Subcutaneous abdominal adipose tissue (tissue), 5 donors: Measurements from ENCODE around the gene HS6ST1.
"Not testable (repeated sequence)": the region's sequence is repeated elsewhere in the genome, so short reads cannot be mapped to it uniquely, and the experiment has no call there.

ENCODE experiments used
- H3K27ac ChIP-seq: one replicate; pipeline ENCODE4 v1.7.0; 2013; ENCODE audit warnings: low read depth, mild to moderate bottlenecking, inconsistent platforms, low read length, moderate library complexity
- H3K27me3 ChIP-seq, 5 donors: one replicate each; pipeline ENCODE4 v1.7.0; 2013; ENCODE audit warnings: low read length in 5 of 5, inconsistent platforms in 1 of 5; ENCODE audit not compliant: control insufficient read depth in 5 of 5, insufficient read depth in 4 of 5
- H3K36me3 ChIP-seq, 5 donors: one replicate each; pipeline ENCODE4 v1.7.0; 2013; ENCODE audit warnings: low read length in 5 of 5; ENCODE audit not compliant: control insufficient read depth in 5 of 5, insufficient read depth in 5 of 5
- H3K4me1 ChIP-seq, 5 donors: one replicate each; pipeline ENCODE4 v1.7.0; 2013; ENCODE audit warnings: low read length in 5 of 5, mild to moderate bottlenecking in 3 of 5, moderate library complexity in 1 of 5; ENCODE audit not compliant: control insufficient read depth in 5 of 5, insufficient read depth in 5 of 5
- H3K4me3 ChIP-seq, 5 donors: one replicate each; pipeline ENCODE4 v1.7.0; 2013; ENCODE audit warnings: low read length in 5 of 5, low read depth in 1 of 5
- H3K9ac ChIP-seq, 5 donors: one replicate each; pipeline ENCODE4 v1.7.0; 2013; ENCODE audit warnings: low read length in 5 of 5, mild to moderate bottlenecking in 4 of 5, moderate library complexity in 3 of 5
- H3K9me3 ChIP-seq, 5 donors: one replicate each; pipeline ENCODE4 v1.7.0; 2013; ENCODE audit warnings: low read length in 5 of 5; ENCODE audit not compliant: control insufficient read depth in 5 of 5
- donor health status: healthy.
- donor health status: healthy.
- donor health status: healthy.
- donor health status: healthy.
- donor health status: healthy.

Gene HS6ST1

GRCh38 chr2:128322715-128323554, 4.3 kb upstream of the HS6ST1 start:
- Histone ChIP-seq H3K9me3 (no peaks in the 10 kb centered on the region), H3K4me1 (peaks cover 2 to 47% (median 28%) of the 10 kb centered on the region in 5 donors), H3K27ac (no peak overlapping the region), H3K9ac (peak overlapping the region in 1 of 5 donors; percentile 62), H3K4me3 (peak overlapping the region in 2 of 5 donors; percentile 54 to 63), H3K36me3 (no peaks in the 10 kb centered on the region), H3K27me3 (no peaks in the 10 kb centered on the region)

- Histone ChIP-seq H3K4me1 (peaks cover 2 to 55% (median 35%) of the 10 kb centered on the region in 5 donors), H3K4me3 (peak overlapping the region in 4 of 5 donors; percentile 54 to 63 (median 60)), H3K36me3 (no peaks in the 10 kb centered on the region), H3K9me3 (no peaks in the 10 kb centered on the region), H3K27ac (no peak overlapping the region), H3K27me3 (no peaks in the 10 kb centered on the region), H3K9ac (peak overlapping the region in 4 of 5 donors; percentile 61 to 86 (median 72))
These were observed 3.4 kb upstream of the HS6ST1 start for GRCh38 chr2:128321784-128322714.

DNA sequence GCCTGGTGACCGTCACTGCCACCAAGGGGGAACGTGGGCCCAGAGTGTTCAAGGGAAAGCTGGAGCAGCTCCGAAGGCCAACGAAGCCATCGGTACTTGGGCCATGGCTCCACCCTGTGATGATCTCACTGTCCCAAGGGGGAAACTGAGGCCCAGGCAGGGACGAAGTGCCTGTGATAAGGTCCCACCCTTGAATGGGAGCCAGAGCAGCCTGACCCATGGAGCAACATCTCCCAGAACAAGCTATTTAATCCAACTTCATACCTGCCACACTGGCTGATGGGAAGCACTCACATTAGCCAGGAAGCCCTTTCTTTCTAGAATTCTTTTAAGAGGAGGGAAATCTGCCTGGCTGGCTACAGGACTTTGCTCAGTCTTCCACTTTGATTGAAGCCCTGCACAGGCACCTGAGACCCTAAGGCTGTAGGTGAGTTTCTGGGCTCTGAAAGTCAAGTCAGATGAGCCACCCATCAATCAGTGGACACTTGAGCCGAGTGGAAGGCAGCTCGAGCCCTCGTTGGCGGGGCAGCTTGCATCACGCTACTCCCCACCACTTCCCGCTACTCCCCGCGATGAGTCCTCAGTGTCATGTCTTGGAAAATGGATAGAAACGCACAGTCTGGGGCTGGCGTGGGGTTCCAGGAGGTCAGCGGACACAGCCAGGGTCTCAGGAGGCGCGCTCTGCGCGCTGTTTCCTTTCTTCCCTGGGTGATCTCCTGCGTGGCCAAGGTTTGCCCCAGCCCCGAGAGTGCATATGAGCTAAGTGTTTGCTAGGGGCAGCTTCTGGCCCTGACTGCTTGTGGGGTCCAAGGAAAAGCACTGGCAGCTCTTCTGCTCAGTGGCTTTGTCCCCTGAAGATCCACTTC, 2.5 kb upstream of the HS6ST1 start:
- H3K9ac ChIP-seq = no peak overlapping the region
- H3K27ac ChIP-seq = no peak overlapping the region
- peak overlapping the region in 4 of 5 donors; percentile 1 to 49 (median 16) for H3K4me3 ChIP-seq
- no peaks in the 10 kb centered on the region for H3K27me3 ChIP-seq
- H3K4me1 ChIP-seq = peaks cover 2 to 64% (median 44%) of the 10 kb centered on the region in 5 donors
- no peaks in the 10 kb centered on the region for H3K9me3 ChIP-seq
- no peaks in the 10 kb centered on the region for H3K36me3 ChIP-seq

DNA sequence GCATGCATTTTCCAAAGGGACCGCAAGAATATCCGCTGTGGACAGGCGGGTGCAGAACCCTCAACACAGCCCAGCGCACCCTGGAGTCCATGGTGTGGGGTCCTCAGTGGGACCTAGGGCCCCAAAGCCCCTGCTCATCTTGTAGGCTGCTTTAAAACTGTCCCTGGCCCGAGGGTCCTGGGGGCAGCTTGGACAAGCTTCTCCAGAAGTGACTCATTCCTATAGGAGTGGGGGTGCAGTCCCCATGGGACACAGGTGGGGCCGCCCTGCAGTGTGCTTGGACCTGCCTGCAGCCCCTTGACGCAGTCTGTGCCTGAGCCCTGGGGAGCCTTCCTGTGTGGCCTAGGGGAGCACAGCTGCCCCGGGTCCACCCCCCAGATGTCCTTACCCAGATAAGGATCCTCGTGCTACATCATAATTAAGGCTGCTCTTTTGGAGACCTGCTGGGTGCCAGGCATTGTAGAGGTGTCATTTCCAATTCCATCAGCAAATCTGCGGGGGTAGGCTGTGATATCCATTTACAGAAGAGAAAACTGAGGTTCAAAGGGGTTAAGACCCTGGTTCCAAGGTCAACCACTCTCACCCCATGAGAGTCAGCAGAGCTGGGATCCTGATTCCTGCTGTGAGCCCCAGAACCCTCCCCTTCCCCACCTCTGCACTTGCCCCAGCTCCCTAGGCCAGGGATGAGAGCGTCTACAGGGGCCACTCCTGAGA, 1.7 kb upstream of the HS6ST1 start:
- H3K36me3 ChIP-seq = no peaks in the 10 kb centered on the region
- no peak overlapping the region for H3K9ac ChIP-seq
- peaks cover under 1 to 64% (median 47%) of the 10 kb centered on the region in 5 donors for H3K4me1 ChIP-seq
- no peaks in the 10 kb centered on the region for H3K27me3 ChIP-seq
- no peak overlapping the region for H3K27ac ChIP-seq
- H3K9me3 ChIP-seq = no peaks in the 10 kb centered on the region
- no peak overlapping the region for H3K4me3 ChIP-seq

GRCh38 chr2:128319631-128320191, 1.0 kb upstream of the HS6ST1 start:
- Histone ChIP-seq H3K9ac (peak overlapping the region in 2 of 5 donors; percentile 54 to 66), H3K4me1 (peaks cover 1 to 63% (median 52%) of the 10 kb centered on the region in 5 donors), H3K9me3 (no peaks in the 10 kb centered on the region), H3K4me3 (peak overlapping the region in 4 of 5 donors; percentile 66 to 84 (median 71)), H3K36me3 (no peaks in the 10 kb centered on the region), H3K27ac (no peak overlapping the region), H3K27me3 (no peaks in the 10 kb centered on the region)

DNA sequence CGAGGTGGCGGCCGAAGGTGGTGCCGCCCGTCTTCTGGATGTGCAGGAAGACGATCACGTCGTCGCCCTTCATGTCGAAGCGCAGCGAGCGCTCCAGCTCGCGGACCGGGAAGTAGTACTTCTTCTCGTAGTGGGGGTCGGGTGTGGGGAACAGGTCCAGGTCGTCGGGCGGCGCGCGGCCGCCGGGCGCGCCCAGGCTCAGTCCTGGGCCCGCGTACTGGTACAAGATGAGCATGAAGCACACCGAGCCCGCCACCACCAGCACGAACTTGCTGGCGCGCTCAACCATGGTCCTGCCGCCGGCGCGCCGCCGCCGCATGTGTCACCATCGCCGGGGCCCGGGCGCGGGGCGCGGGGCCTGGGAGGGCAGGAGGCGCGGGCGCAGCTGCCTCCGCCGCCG, 423 bp downstream of the HS6ST1 start:
- H3K9ac ChIP-seq, H3K9me3 ChIP-seq, H3K36me3 ChIP-seq, H3K27me3 ChIP-seq, H3K27ac ChIP-seq: not testable (repeated sequence)
- Histone ChIP-seq H3K4me1 (peaks cover 3 to 78% (median 66%) of the 10 kb centered on the region in 5 donors), H3K4me3 (peak overlapping the region in 4 of 5 donors; percentile 54 to 84 (median 78))

DNA sequence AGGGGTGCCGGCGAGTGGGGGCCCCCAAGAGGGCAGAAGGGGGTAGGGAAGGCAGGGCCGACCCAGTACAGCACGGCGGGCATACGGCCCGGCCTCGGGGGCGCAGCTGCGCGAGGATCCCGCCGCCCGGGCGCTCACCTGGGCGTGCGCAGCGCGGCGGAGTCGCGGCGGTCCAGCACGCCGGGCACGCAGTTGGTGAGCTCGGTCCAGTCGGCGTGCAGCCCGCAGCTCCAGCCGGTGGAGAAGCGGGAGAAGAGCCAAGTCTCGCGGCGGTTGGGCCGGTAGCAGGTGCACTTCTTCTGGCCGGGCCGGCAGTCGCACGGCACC, 806 bp downstream of the HS6ST1 start:
- peaks cover 3 to 80% (median 65%) of the 10 kb centered on the region in 5 donors for H3K4me1 ChIP-seq
- not testable (repeated sequence) for H3K9me3 ChIP-seq, H3K27me3 ChIP-seq, H3K36me3 ChIP-seq, H3K27ac ChIP-seq
- H3K4me3 ChIP-seq = peak overlapping the region in 4 of 5 donors; percentile 65 to 84 (median 78)
- peak overlapping the region in 3 of 5 donors; percentile 66 to 82 (median 73) for H3K9ac ChIP-seq

DNA sequence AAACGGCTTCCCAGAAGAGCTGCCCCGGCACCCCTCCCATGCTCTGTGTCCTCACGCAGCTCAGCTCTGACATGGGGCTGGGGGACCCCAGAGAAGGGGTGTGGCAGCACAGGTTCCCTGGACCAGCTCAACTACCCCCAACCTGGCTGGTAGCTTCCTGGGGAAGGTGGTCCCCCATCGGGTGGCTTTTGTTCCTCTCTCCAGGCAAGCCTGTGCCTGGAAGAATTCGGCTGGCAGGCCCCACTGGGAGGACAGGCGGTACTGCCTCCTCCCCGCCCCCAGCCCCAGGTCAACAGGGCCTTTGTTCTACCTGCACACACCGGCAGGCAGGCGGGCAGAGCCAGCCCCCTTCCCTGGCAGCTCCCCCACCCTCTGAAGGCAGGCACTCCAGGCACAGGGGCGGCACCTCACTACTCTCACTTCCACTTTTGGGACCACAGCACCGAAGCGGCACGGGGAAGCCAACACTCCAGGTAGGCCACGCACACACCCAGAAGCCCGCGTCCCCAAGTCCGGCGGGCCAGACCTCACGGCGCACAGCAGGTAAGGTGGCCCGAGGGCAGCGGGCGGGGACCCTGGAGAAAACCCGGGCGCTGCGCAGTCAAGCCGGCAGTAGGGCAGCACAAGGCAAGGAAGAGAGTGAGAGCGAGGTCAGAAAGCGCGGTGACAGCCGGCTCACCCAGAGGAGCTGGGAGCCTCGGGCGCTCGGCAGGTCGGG, 1.3 kb downstream of the HS6ST1 start:
- Histone ChIP-seq H3K27ac (no peak overlapping the region), H3K27me3 (no peaks in the 10 kb centered on the region), H3K4me1 (peaks cover 3 to 75% (median 61%) of the 10 kb centered on the region in 5 donors), H3K4me3 (peak overlapping the region; percentile 63 to 84 (median 73)), H3K9me3 (no peaks in the 10 kb centered on the region), H3K9ac (peak overlapping the region; percentile 38 to 82 (median 66)), H3K36me3 (peaks cover 0 to 6% (median 0%) of the 10 kb centered on the region in 5 donors)
